HCT116 (cell line): ENCODE data around the gene CENPE. TPM values are rescaled to one million over a fixed set of nuclear protein-coding genes. Genes with fewer than 3 reads are reported as not detected.

Experiments
- ATAC-seq: fragments of 200-7000 bp; cut with Tn5 transposase; 2 replicates; pipeline ENCODE4 v1.9.1; 2020; ENCODE audit warnings: mild to moderate bottlenecking, moderate library complexity
- BruUV-seq: library from RNA; stranded (reverse); fragments of 400-500 nt; replicated peaks from 2 replicates; lab custom pipeline; 2021; lab: Mats Ljungman, UMichigan
- CTCF ChIA-PET: fragments of 300-600 bp; sonication (Branson Sonifier 250); formaldehyde crosslinking; loops from one replicate; lab custom pipeline; 2021; ENCODE audit warnings: antibody characterized with exemption; lab: Charles Lee
- POLR2A ChIA-PET: fragments of 300-600, 350-600 bp; sonication (Branson Sonifier 250); formaldehyde crosslinking; loops from one replicate; lab custom pipeline; 2021; ENCODE audit warnings: antibody characterized with exemption; lab: Charles Lee
- RAD21 ChIA-PET, 2 experiments: fragments of 300-600 bp; sonication (Branson Sonifier 250); formaldehyde crosslinking; loops; one replicate each; lab custom pipeline; 2023; ENCODE audit warnings: low total read pairs in 2 of 2; ENCODE audit not compliant: uncharacterized antibody in 2 of 2, unreplicated experiment in 2 of 2, low non-redundant PET in 1 of 2; lab: Charles Lee
- DNase-seq: peaks from one replicate; pipeline ENCODE4 v3.0.0-alpha.2; 2010; ENCODE audit warnings: low read depth, low spot score
- H2AFZ ChIP-seq: fragments of 200-600 bp; shearing (Covaris generic), sonication (generic); 2 replicates; pipeline ENCODE4 v1.6.1; 2017; ENCODE audit warnings: low read depth, mixed run types, mixed read lengths, antibody characterized with exemption, low read length; ENCODE audit not compliant: poor library complexity, severe bottlenecking
- H3K27ac ChIP-seq: 2 replicates; pipeline ENCODE4 v1.5.1; 2012; ENCODE audit warnings: low read depth, low read length
- H3K27me3 ChIP-seq: fragments of 200-600 bp; sonication (generic); 2 replicates; pipeline ENCODE4 v1.6.1; 2016; ENCODE audit warnings: mixed run types, low read length, mixed read lengths; ENCODE audit not compliant: insufficient read depth
- H3K36me3 ChIP-seq, 2 experiments: fragments of 200-500 bp in 1 of 2; fragments of 200-600 bp in 1 of 2; sonication (Bioruptor generic) in 1 of 2; sonication (generic) in 1 of 2; 2 replicates each; pipeline versions ENCODE4 v1.5.1 to v1.6.1; 2014 to 2016; ENCODE audit warnings: low read length in 2 of 2, inconsistent platforms in 1 of 2, mixed read lengths in 1 of 2, mixed run types in 1 of 2; ENCODE audit not compliant: insufficient read depth in 2 of 2, control insufficient read depth in 1 of 2
- H3K4me1 ChIP-seq, 2 experiments: fragments of 200-600 bp in 1 of 2; sonication (generic) in 1 of 2; 2 replicates each; pipeline versions ENCODE4 v1.5.1 to v1.6.1; 2012 to 2017; ENCODE audit warnings: low read length in 2 of 2, inconsistent platforms in 1 of 2, mild to moderate bottlenecking in 1 of 2, mixed read lengths in 1 of 2, mixed run types in 1 of 2, moderate library complexity in 1 of 2; ENCODE audit not compliant: insufficient read depth in 2 of 2, control insufficient read depth in 1 of 2
- H3K4me2 ChIP-seq: fragments of 200-600 bp; sonication (generic); 2 replicates; pipeline ENCODE4 v1.6.1; 2017; ENCODE audit warnings: mixed run types, low read length, mixed read lengths
- H3K4me3 ChIP-seq, 2 experiments: fragments of 200-600 bp in 1 of 2; sonication (generic) in 1 of 2; replicated peaks in 1 of 2; 2 replicates each; pipeline ENCODE4 v1.5.1; 2011 to 2016; ENCODE audit warnings: low read length in 2 of 2, control low read depth in 1 of 2, low read depth in 1 of 2, mild to moderate bottlenecking in 1 of 2, mixed read lengths in 1 of 2, mixed run types in 1 of 2
- H3K79me2 ChIP-seq: fragments of 200-600 bp; sonication (generic); 2 replicates; pipeline ENCODE4 v1.6.1; 2017; ENCODE audit warnings: mild to moderate bottlenecking, mixed run types, low read length, moderate library complexity, mixed read lengths; ENCODE audit not compliant: insufficient read depth
- H3K9ac ChIP-seq: fragments of 200-600 bp; sonication (generic); 2 replicates; pipeline ENCODE4 v1.6.1; 2016; ENCODE audit warnings: low read length, mixed read lengths
- H3K9me2 ChIP-seq: fragments of 200-600 bp; sonication (generic), shearing (Covaris generic); 2 replicates; pipeline ENCODE4 v1.6.1; 2017; ENCODE audit warnings: mixed run types, mild to moderate bottlenecking, moderate library complexity; ENCODE audit not compliant: insufficient read depth
- H3K9me3 ChIP-seq, 2 experiments: fragments of 200-500 bp in 1 of 2; fragments of 200-600 bp in 1 of 2; sonication (Bioruptor generic) in 1 of 2; sonication (generic) in 1 of 2; 2 replicates each; pipeline ENCODE4 v1.6.1; 2014 to 2017; ENCODE audit warnings: low read length in 2 of 2, mixed read lengths in 2 of 2, inconsistent platforms in 1 of 2, low read depth in 1 of 2, mild to moderate bottlenecking in 1 of 2, mixed run types in 1 of 2, moderate library complexity in 1 of 2; ENCODE audit not compliant: control insufficient read depth in 1 of 2, insufficient read depth in 1 of 2
- H4K20me1 ChIP-seq: fragments of 200-600 bp; sonication (generic), shearing (Covaris generic); 2 replicates; pipeline ENCODE4 v1.6.1; 2017; ENCODE audit warnings: mixed run types, mild to moderate bottlenecking, moderate library complexity; ENCODE audit not compliant: insufficient read depth
- CEBPB ChIP-seq: IDR thresholded peaks from 2 replicates; pipeline ENCODE4 v1.6.1; 2012; ENCODE audit warnings: low read depth
- ELF1 ChIP-seq: IDR thresholded peaks from 2 replicates; pipeline ENCODE4 v1.6.1; 2012; ENCODE audit warnings: low read depth, borderline replicate concordance
- EZH2phosphoT487 ChIP-seq: fragments of 200-600 bp; IDR thresholded peaks from 2 replicates; pipeline ENCODE4 v1.6.1; 2018; ENCODE audit warnings: antibody characterized with exemption, borderline replicate concordance
- RAD21 ChIP-seq: IDR thresholded peaks from 2 replicates; pipeline ENCODE4 v1.6.1; 2012; ENCODE audit warnings: low read depth, mild to moderate bottlenecking
- REST ChIP-seq: IDR thresholded peaks from 2 replicates; pipeline ENCODE4 v1.6.1; 2012; ENCODE audit warnings: low read depth
- SRF ChIP-seq: IDR thresholded peaks from 2 replicates; pipeline ENCODE4 v1.6.1; 2012; ENCODE audit warnings: low read depth
- YY1 ChIP-seq: IDR thresholded peaks from 2 replicates; pipeline ENCODE4 v1.6.1; 2011; ENCODE audit warnings: low read length, low read depth, moderate library complexity, mild to moderate bottlenecking; ENCODE audit not compliant: insufficient replicate concordance; ENCODE audit errors: extremely low read depth
- ZFX ChIP-seq: fragments of 450-650 bp; IDR thresholded peaks from 2 replicates; pipeline ENCODE4 v1.6.1; 2017
- intact Hi-C: fragments of 100-400 bp; cut with micrococcal nuclease; formaldehyde crosslinking; loops from 2 replicates; pipeline ENCODE4 v1.10.0; 2022
- total RNA-seq: library from RNA; stranded (reverse); gene quantifications from one replicate; pipeline ENCODE4 v1.2.1, GENCODE V29; 2021; ENCODE audit not compliant: unreplicated experiment

CENPE gene
- total RNA-seq, 1 experiment from 2014 or later: 31.3 TPM

- Histone ChIP-seq H3K36me3 (peaks cover 27 to 32% of the 10 kb centered on the region in 2 experiments), H4K20me1 (no peaks in the 10 kb centered on the region), H3K4me1 (no peaks in the 10 kb centered on the region), H3K9me2 (no peaks in the 10 kb centered on the region), H3K79me2 (no peaks in the 10 kb centered on the region), H3K9me3 (no peaks in the 10 kb centered on the region), H3K9ac (no peak overlapping the region), H3K27ac (no peak overlapping the region), H2AFZ (no peak overlapping the region), H3K27me3 (no peaks in the 10 kb centered on the region), H3K4me3 (no peak overlapping the region), H3K4me2 (no peak overlapping the region)
- BruUV-seq: no TSS peak
- TF ChIP-seq ZFX (no peak), SRF (no peak), REST (no peak), ELF1 (no peak), EZH2phosphoT487 (no peak), RAD21 (no peak), CEBPB (no peak), YY1 (no peak)
- ChIA-PET POLR2A (no interaction called here), CTCF (no interaction called here), RAD21 (no interaction called here)
- no peak for DNase-seq
- no peak for ATAC-seq
- intact Hi-C loops: no loop called here
Measured at GRCh38 chr4:103111598-103111997, 86.5 kb downstream of the CENPE start.
